Germinal center (tissue), 1 donor: Measurements from ENCODE around the gene CYSLTR2.
"Not testable (repeated sequence)": the region's sequence is repeated elsewhere in the genome, so short reads cannot be mapped to it uniquely, and the experiment has no call there.

Experiments
- DNase-seq: peaks from one replicate; pipeline ENCODE4 v3.0.0; 2012; ENCODE audit warnings: mixed read lengths, low spot score

The CYSLTR2 gene

DNA sequence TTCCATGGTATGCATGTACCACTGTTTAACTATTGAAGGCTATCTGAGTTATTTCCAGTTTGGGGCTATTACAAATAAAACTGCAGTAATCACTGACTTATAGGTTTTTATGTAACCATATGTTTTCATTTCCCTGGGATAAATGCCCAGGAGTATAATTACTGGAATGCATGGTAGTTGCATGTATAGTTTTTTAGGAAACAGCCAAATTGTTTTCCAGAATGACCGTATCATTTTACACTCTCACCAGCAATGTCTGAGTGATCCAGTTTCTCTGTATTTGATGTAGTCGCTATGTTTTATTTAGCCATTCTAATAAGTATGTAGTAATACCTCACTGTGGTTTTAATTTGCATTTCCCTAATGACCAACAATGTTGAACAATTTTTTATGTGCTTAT lies 42.0 kb downstream of the CYSLTR2 start:
- no peak for DNase-seq

DNA sequence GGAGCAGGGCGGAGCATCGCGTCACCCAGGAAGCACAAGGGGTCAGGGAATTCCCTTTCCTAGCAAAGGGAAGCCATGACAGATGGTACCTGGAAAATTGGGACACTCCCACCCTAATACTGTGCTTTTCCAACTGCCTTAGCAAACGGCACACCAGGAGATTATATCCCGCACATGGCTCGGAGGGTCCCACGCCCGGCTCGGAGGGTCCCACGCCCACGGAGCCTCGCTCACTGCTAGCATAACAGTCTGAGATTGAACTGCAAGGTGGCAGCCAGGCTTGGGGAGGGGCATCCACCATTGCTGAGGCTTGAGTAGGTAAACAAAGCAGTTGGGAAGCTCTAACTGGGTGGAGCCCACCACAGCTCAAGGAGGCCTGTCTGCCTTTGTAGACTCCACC lies 42.9 kb downstream of the CYSLTR2 start:
- not testable (repeated sequence) for DNase-seq

GRCh38 chr13:48707405-48707804 lies 53.7 kb downstream of the CYSLTR2 start:
- no peak for DNase-seq

DNA sequence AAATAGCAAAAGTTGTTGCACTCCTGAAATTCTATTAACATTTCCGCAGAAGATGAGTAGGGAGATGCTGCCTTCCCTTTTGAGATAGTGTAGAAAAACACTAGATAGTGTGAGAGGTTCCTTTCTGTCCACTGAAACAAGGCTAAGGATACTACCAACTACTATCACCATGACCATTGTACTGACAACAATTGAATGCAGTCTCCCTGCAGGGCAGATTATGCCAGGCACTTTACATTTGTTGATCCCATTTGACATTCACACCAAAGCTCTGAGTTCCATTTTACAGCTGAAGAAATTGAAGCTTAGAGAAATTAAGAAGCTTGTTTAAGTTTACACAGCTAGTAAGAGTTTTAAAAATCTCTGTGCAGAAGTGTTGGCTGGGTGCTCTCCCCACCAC lies 55.0 kb downstream of the CYSLTR2 start:
- no peak for DNase-seq

DNA sequence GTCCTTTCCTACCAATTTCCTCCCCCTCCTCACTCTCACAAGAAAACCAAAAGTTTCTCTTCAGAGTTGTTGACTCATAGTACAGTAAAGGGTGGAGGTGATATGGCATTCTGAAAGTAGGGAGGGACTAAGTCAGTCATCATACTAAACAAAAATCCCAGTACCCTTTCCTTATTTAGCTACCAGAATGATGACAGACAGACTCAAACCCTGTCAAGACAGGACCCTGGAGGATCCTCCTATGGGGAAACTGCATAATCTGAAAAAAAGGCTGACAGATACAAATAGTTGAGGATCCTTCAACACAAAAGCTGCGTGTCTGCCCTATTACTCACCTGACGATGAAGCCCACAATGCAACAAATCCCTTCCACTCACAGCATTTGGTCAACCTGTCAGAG lies 55.5 kb downstream of the CYSLTR2 start:
- no peak for DNase-seq

GRCh38 chr13:48710160-48710559 lies 56.4 kb downstream of the CYSLTR2 start:
- DNase-seq = no peak

- no peak for DNase-seq
Measured at GRCh38 chr13:48712141-48712540, 58.4 kb downstream of the CYSLTR2 start.

- no peak for DNase-seq
Measured at GRCh38 chr13:48715977-48716376, 62.2 kb downstream of the CYSLTR2 start.

- no peak for DNase-seq
Measured at GRCh38 chr13:48720621-48721020, 66.9 kb downstream of the CYSLTR2 start.

GRCh38 chr13:48723168-48723567 lies 69.4 kb downstream of the CYSLTR2 start:
- DNase-seq = no peak

- no peak for DNase-seq
Measured at GRCh38 chr13:48725271-48725670, 71.5 kb downstream of the CYSLTR2 start.

GRCh38 chr13:48726711-48727110 lies 73.0 kb downstream of the CYSLTR2 start:
- no peak for DNase-seq

GRCh38 chr13:48727241-48728011 lies 73.7 kb downstream of the CYSLTR2 start:
- DNase-seq = no peak

DNA sequence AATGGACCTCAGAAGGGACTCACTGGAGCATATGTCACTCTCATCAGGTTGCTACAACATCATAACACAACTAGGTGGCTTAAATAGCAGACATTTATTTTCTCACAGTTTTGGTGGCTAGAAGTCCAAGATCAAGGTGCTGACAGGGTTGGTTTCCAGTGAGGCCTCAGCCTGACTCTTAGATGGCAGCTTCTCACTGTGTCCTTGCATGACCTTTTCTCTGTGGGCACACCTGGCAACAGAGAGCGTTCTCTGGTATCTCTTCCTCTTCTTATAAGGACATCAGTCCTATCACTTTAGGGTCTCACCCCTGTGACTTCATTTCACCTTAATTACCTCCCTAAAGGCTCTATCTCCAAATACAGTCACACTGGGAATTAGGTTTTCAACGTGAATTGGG lies 74.5 kb downstream of the CYSLTR2 start:
- DNase-seq = no peak

GRCh38 chr13:48728876-48729275 lies 75.1 kb downstream of the CYSLTR2 start:
- no peak for DNase-seq

DNA sequence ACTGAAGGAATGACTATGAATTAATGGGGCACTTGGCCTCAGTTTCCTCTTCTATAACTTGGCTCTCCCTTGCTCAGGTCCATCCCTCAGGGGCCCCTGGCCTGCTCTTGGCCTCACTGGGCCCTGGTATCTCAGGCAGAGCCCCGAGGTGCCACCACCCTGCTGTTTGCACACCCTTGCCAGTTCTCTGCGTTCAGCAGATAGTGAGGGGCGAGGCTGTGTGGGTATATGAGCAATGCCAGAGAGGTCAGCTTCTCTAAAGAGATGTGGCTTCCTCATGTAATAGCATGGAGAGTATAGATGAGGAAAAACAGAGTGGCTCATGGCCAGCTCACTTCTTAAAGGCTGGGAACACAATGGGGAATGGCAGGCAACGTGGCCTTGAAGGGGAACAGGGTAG lies 76.1 kb downstream of the CYSLTR2 start:
- no peak for DNase-seq

DNA sequence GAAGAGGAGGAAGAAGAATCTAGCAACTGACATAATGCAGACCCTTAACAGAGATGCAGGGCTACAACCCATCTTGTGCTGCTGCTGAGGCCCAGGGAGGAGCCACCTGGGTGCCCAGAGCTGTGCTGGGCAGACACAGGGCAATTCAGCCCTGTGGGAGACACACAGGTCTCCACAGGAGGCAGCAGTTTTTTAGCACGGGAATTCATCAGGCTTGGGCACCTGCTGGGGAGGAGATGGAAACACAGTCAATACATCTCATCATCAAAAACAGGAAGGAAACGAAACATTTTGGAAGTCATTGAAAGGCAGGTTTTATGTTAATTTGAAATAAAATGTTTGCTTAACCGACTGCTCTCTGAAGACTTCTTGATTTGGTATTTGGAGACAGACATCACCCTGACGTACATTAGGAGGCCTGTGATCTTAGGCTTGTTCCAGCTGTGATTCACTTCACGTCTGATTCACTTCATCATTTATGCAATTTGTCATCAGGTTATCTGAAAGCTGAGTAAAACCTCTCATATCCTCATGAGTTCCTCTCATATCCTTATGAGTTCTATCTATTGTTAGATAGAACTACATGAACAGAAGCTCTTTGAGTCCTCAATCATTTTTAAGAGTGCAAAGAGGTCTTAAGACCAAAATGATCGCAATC lies 77.4 kb downstream of the CYSLTR2 start:
- DNase-seq = no peak

- peak; percentile 42 for DNase-seq
Measured at GRCh38 chr13:48731957-48732569, 78.3 kb downstream of the CYSLTR2 start.

DNA sequence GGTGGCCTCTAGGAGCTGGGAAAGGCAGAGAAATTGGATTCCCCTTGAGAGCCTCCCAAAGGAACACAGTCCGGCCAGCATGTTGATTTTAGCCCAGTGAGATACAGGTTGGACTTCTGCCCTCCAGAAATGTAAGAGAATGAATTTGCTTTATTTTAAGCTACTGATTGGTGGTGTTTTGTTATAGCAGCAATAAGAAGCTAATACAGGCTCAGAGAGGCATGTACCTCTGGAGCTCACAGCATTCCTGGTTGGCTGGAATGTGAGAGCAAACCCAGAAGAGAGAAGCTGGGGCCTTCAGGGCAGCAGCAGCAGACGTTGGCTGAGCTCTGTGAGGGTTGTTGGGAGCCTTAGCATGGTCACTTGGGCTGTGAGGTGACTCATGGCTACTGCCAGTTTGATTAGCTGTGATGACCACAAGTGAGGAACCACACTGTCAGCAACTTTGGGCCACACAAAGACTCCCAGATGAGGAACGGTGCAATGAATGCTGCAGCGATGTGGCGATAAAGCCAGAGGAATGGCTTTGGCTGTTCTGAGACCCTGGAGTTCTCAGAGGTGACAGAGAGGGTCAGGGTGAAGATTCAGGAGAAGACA lies 80.1 kb downstream of the CYSLTR2 start:
- DNase-seq = no peak

DNA sequence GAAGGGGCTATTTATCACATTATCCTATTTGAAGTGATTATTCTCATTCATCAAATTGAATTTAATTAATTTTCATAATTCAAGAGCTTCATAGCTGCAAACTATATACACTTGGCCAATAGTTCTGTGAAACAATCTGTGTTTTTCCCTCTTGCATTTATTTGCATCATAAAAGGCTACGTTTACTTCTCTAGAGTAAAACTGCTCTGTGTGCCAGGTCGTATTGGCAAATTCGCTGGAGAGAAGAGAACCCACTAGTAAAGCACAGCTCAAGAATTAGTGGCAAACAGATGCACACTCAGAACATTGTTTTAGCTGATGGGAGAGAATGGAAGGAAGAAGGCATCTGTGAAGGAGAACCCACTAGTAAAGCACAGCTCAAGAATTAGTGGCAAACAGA lies 81.8 kb downstream of the CYSLTR2 start:
- no peak for DNase-seq

DNA sequence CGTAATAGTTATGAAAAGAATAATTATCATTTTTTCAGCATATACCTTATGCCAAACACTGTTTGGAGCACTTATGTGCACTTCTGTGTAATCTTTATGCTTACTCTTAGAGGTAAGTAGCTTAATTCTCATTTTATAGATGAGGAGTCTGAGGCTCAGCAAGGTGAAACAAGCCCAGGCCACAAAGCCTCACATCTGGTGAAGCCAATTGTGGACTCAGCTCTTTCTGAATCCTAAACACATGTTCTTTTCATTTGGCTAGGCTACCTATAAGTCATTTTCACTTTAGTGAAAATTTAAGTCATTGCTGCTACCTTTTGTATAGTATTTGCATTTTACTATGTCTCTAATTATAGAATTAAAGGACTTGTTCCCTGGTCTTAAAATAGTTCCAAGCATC lies 84.0 kb downstream of the CYSLTR2 start:
- DNase-seq = no peak

GRCh38 chr13:48738311-48738710 lies 84.6 kb downstream of the CYSLTR2 start:
- DNase-seq = no peak

DNA sequence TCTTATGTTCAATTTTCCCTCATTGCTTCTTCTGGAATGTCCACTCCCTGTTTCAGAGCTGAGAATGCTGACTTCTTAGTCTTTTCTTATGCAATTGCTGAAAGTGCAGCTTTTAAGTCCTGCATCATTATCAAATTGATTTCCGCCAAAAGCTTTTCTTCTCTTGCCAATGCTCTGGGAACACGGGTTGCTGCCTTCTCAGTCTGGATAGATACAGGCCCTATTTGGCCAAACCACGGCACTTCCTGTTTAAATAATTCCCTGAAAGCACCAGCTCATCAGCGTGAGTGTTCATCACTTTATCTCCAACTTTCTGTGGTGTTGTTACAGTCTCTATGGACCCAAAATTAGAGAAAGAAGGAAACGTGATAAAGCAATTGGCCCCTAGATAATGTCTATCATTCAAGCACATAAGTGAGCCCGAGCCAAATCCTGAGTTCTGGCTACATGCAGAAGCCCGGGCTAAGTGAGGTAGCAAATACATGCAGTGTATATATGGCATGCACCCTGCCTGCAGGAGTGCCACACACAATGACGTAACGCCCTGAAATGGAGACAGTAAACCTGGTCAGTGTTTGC lies 85.7 kb downstream of the CYSLTR2 start:
- DNase-seq = no peak
